H9 (cell line): ENCODE measurements around the gene IP6K3. TPM values are rescaled to one million over a fixed set of nuclear protein-coding genes. Genes with fewer than 3 reads are reported as not detected.

Experiments
- DNase-seq: peaks from one replicate; pipeline ENCODE4 v3.0.0-alpha.2; 2017
- H2AFZ ChIP-seq: one replicate; pipeline ENCODE4 v1.6.1; 2013; ENCODE audit warnings: mild to moderate bottlenecking, low read length, control low read depth, moderate library complexity
- H2AK5ac ChIP-seq: 2 replicates; pipeline ENCODE4 v1.6.1; 2013; ENCODE audit warnings: low read length, control low read depth, mixed read lengths; ENCODE audit not compliant: insufficient read length
- H2BK120ac ChIP-seq: one replicate; pipeline ENCODE4 v1.6.1; 2013; ENCODE audit warnings: low read depth, mild to moderate bottlenecking, low read length, control low read depth, inconsistent platforms; ENCODE audit not compliant: poor library complexity, severe bottlenecking
- H2BK12ac ChIP-seq: 2 replicates; pipeline ENCODE4 v1.6.1; 2013; ENCODE audit warnings: low read length, control low read depth, mixed read lengths, low read depth; ENCODE audit not compliant: insufficient read length
- H2BK15ac ChIP-seq: 2 replicates; pipeline ENCODE4 v1.6.1; 2013; ENCODE audit warnings: low read depth, low read length, control low read depth
- H2BK20ac ChIP-seq: one replicate; pipeline ENCODE4 v1.6.1; 2013; ENCODE audit warnings: low read depth, mild to moderate bottlenecking, low read length, control low read depth, inconsistent platforms; ENCODE audit not compliant: poor library complexity, severe bottlenecking
- H2BK5ac ChIP-seq: 2 replicates; pipeline ENCODE4 v1.6.1; 2013; ENCODE audit warnings: low read length, control low read depth, mixed read lengths; ENCODE audit not compliant: insufficient read length
- H3K14ac ChIP-seq: 2 replicates; pipeline ENCODE4 v1.6.1; 2013; ENCODE audit warnings: low read length, control low read depth; ENCODE audit not compliant: insufficient read depth
- H3K18ac ChIP-seq: 2 replicates; pipeline ENCODE4 v1.6.1; 2013; ENCODE audit warnings: low read depth, mild to moderate bottlenecking, mixed read lengths, low read length, control low read depth; ENCODE audit not compliant: insufficient read length
- H3K23ac ChIP-seq: 2 replicates; pipeline ENCODE4 v1.6.1; 2013; ENCODE audit warnings: low read length, control low read depth, mixed read lengths, low read depth; ENCODE audit not compliant: insufficient read length
- H3K23me2 ChIP-seq: 2 replicates; pipeline ENCODE4 v1.6.1; 2013; ENCODE audit warnings: low read depth, mild to moderate bottlenecking, mixed read lengths, low read length, control low read depth; ENCODE audit not compliant: insufficient read length, poor library complexity, severe bottlenecking
- H3K27ac ChIP-seq: 2 replicates; pipeline ENCODE4 v1.5.1; 2013; ENCODE audit warnings: low read length, control low read depth, mixed read lengths, low read depth; ENCODE audit not compliant: insufficient read length
- H3K27me3 ChIP-seq: 2 replicates; pipeline ENCODE4 v1.6.1; 2013; ENCODE audit warnings: low read length, control low read depth, inconsistent platforms; ENCODE audit not compliant: insufficient read depth
- H3K4ac ChIP-seq: 2 replicates; pipeline ENCODE4 v1.6.1; 2013; ENCODE audit warnings: low read depth, mild to moderate bottlenecking, control low read depth, inconsistent platforms, low read length, moderate library complexity
- H3K4me1 ChIP-seq: 2 replicates; pipeline ENCODE4 v1.6.1; 2013; ENCODE audit warnings: low read length, control low read depth, inconsistent platforms; ENCODE audit not compliant: insufficient read depth
- H3K4me2 ChIP-seq: 2 replicates; pipeline ENCODE4 v1.6.1; 2013; ENCODE audit warnings: low read length, control low read depth, mixed read lengths; ENCODE audit not compliant: insufficient read length, insufficient read depth
- H3K56ac ChIP-seq: 2 replicates; pipeline ENCODE4 v1.6.1; 2013; ENCODE audit warnings: low read depth, mild to moderate bottlenecking, mixed read lengths, low read length, control low read depth; ENCODE audit not compliant: insufficient read length
- H3K79me1 ChIP-seq: 2 replicates; pipeline ENCODE4 v1.6.1; 2013; ENCODE audit warnings: low read depth, mild to moderate bottlenecking, moderate library complexity, low read length, control low read depth, inconsistent platforms; ENCODE audit not compliant: insufficient read depth, poor library complexity, severe bottlenecking
- H3K79me2 ChIP-seq: 2 replicates; pipeline ENCODE4 v1.6.1; 2013; ENCODE audit warnings: low read length, control low read depth, inconsistent platforms; ENCODE audit not compliant: insufficient read depth
- H3K9ac ChIP-seq: 2 replicates; pipeline ENCODE4 v1.6.1; 2013; ENCODE audit warnings: low read length, control low read depth, mixed read lengths; ENCODE audit not compliant: insufficient read length; ENCODE audit errors: extremely low read depth
- H3K9me3 ChIP-seq: one replicate; pipeline ENCODE4 v1.6.1; 2013; ENCODE audit warnings: low read depth, low read length, inconsistent platforms; ENCODE audit not compliant: control insufficient read depth
- H3T11ph ChIP-seq: one replicate; pipeline ENCODE4 v1.6.1; 2013; ENCODE audit warnings: mild to moderate bottlenecking, low read length, control low read depth, inconsistent platforms
- H4K20me1 ChIP-seq: one replicate; pipeline ENCODE4 v1.6.1; 2013; ENCODE audit not compliant: control insufficient read depth, insufficient read length, insufficient read depth
- H4K5ac ChIP-seq: 2 replicates; pipeline ENCODE4 v1.6.1; 2013; ENCODE audit warnings: low read depth, mild to moderate bottlenecking, mixed read lengths, low read length, control low read depth; ENCODE audit not compliant: insufficient read length
- H4K8ac ChIP-seq: replicated peaks from 2 replicates; pipeline ENCODE4 v1.6.1; 2013; ENCODE audit warnings: low read length, control low read depth, mixed read lengths, low read depth; ENCODE audit not compliant: insufficient read length
- H4K91ac ChIP-seq: 2 replicates; pipeline ENCODE4 v1.6.1; 2013; ENCODE audit warnings: low read depth, mild to moderate bottlenecking, moderate library complexity, mixed read lengths, low read length, control low read depth; ENCODE audit not compliant: insufficient read length
- H3K27ac Mint-ChIP-seq, 3 experiments: 2 replicates in 2 of 3; 3 replicates in 1 of 3; pipeline ENCODE4 v1.8.0; 2020 to 2021; ENCODE audit warnings: mixed read lengths in 3 of 3, mild to moderate bottlenecking in 1 of 3, moderate library complexity in 1 of 3
- H3K27me3 Mint-ChIP-seq: 2 replicates; pipeline ENCODE4 v1.8.0; 2021; ENCODE audit warnings: low read depth, mild to moderate bottlenecking, moderate library complexity, mixed read lengths
- H3K36me3 Mint-ChIP-seq, 3 experiments: 2 replicates in 2 of 3; 3 replicates in 1 of 3; pipeline ENCODE4 v1.8.0; 2020 to 2021; ENCODE audit warnings: low read depth in 3 of 3, mixed read lengths in 3 of 3; ENCODE audit not compliant: insufficient read depth in 1 of 3
- H3K4me1 Mint-ChIP-seq, 2 experiments: 2 replicates each; pipeline ENCODE4 v1.8.0; 2020; ENCODE audit warnings: mixed read lengths in 2 of 2
- H3K4me3 Mint-ChIP-seq, 2 experiments: 2 replicates in 1 of 2; 3 replicates in 1 of 2; pipeline ENCODE4 v1.8.0; 2020 to 2021; ENCODE audit warnings: mild to moderate bottlenecking in 2 of 2, mixed read lengths in 2 of 2, moderate library complexity in 1 of 2
- H3K9me3 Mint-ChIP-seq, 2 experiments: 2 replicates in 1 of 2; 3 replicates in 1 of 2; pipeline ENCODE4 v1.8.0; 2020; ENCODE audit warnings: mild to moderate bottlenecking in 2 of 2, mixed read lengths in 2 of 2, moderate library complexity in 1 of 2
- CTCF ChIP-seq: fragments of 200-600 bp; sonication (generic); conservative IDR thresholded peaks from 3 replicates; pipeline ENCODE4 v1.8.0; 2021; ENCODE audit warnings: antibody characterized with exemption, mild to moderate bottlenecking
- WGBS: extraction: QIAGEN DNeasy Blood & Tissue Kit; methylation state at CpG from one replicate; pipeline ENCODE4 v1.1.7; 2013; ENCODE audit warnings: missing lambda C conversion rate, low lambda C conversion rate, mixed read lengths; ENCODE audit not compliant: insufficient read length; ENCODE audit errors: extremely low coverage; 5-methylcytosine and 5-hydroxymethylcytosine counted together
- total RNA-seq: library from RNA; stranded (reverse); gene quantifications from 2 replicates; pipeline ENCODE4 v1.2.1, GENCODE V29; 2021

IP6K3 gene
- total RNA-seq, 1 experiment from 2014 or later: 0.46 TPM

GRCh38 chr6:33682341-33682740, 64.4 kb downstream of the IP6K3 start:
- no peaks in the 10 kb centered on the region for H3K4me1 Mint-ChIP-seq
- no peaks in the 10 kb centered on the region for H3K27me3 Mint-ChIP-seq
- DNase-seq: no peak
- H3K9me3 ChIP-seq: no peaks in the 10 kb centered on the region
- no peak overlapping the region for H4K5ac ChIP-seq
- H3T11ph ChIP-seq: no peak overlapping the region
- H3K56ac ChIP-seq: no peak overlapping the region
- no peak overlapping the region for H3K18ac ChIP-seq
- no peaks in the 10 kb centered on the region for H4K20me1 ChIP-seq
- H3K23me2 ChIP-seq: no peaks in the 10 kb centered on the region
- no peaks in the 10 kb centered on the region for H3K4me1 ChIP-seq
- no peaks in the 10 kb centered on the region for H3K9me3 Mint-ChIP-seq
- no peaks in the 10 kb centered on the region for H3K79me1 ChIP-seq
- H2BK15ac ChIP-seq: no peak overlapping the region
- H3K36me3 Mint-ChIP-seq: peaks cover 37 to 85% (median 84%) of the 10 kb centered on the region in 3 experiments; a peak in 6 of 7 replicates
- H2BK5ac ChIP-seq: no peak overlapping the region
- no peak overlapping the region for H2AFZ ChIP-seq
- H3K27ac Mint-ChIP-seq: no peak overlapping the region; a peak in 1 of 7 replicates
- no peak overlapping the region for H3K4me2 ChIP-seq
- H3K79me2 ChIP-seq: no peaks in the 10 kb centered on the region
- H3K27me3 ChIP-seq: no peaks in the 10 kb centered on the region
- H2BK120ac ChIP-seq: no peak overlapping the region
- H3K9ac ChIP-seq: no peak overlapping the region
- no peak overlapping the region for H3K23ac ChIP-seq
- no peak overlapping the region for H4K8ac ChIP-seq
- H4K91ac ChIP-seq: no peak overlapping the region
- no peak overlapping the region for H2BK20ac ChIP-seq
- no CpG with 5 or more reads among the region's 13 CpGs for WGBS
- H3K14ac ChIP-seq: no peak overlapping the region
- H2BK12ac ChIP-seq: no peak overlapping the region
- H3K4me3 Mint-ChIP-seq: no peak overlapping the region
- H3K4ac ChIP-seq: no peak overlapping the region
- TF ChIP-seq CTCF: no peak
- H2AK5ac ChIP-seq: no peak overlapping the region
- H3K27ac ChIP-seq: no peak overlapping the region
